ENCODE data around the gene ABCG8.

Gene ABCG8

DNA sequence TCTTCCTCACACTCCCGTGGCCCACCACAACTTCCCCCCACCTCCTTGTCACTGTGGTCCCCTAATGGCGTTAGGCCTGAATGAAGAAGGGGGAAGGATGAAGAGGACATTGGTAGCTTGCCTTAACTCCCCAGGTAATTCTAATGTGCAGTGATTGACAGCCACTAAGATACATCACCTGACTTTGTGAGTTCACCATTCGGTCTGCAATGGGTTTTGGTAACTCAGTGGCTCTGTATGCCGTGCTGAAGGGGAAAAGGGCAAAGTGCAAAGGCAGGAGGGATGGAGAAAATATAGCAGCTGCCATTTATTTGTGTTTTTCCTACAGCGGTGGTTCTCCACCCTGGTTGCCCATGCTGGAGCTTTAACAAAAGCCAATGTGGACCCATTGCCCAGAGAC, 42.2 kb downstream of the ABCG8 start:
- H3K4me3 ChIP-seq (ENCODE audit: low read depth, low read length), result no peak overlapping the region
- TF ChIP-seq, protein P1, sequence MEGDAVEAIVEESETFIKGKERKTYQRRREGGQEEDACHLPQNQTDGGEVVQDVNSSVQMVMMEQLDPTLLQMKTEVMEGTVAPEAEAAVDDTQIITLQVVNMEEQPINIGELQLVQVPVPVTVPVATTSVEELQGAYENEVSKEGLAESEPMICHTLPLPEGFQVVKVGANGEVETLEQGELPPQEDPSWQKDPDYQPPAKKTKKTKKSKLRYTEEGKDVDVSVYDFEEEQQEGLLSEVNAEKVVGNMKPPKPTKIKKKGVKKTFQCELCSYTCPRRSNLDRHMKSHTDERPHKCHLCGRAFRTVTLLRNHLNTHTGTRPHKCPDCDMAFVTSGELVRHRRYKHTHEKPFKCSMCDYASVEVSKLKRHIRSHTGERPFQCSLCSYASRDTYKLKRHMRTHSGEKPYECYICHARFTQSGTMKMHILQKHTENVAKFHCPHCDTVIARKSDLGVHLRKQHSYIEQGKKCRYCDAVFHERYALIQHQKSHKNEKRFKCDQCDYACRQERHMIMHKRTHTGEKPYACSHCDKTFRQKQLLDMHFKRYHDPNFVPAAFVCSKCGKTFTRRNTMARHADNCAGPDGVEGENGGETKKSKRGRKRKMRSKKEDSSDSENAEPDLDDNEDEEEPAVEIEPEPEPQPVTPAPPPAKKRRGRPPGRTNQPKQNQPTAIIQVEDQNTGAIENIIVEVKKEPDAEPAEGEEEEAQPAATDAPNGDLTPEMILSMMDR (IDR thresholded peaks at IDR 0.05; ENCODE audit: borderline replicate concordance, insufficient read depth, low read depth, low read length), result no peak

DNA sequence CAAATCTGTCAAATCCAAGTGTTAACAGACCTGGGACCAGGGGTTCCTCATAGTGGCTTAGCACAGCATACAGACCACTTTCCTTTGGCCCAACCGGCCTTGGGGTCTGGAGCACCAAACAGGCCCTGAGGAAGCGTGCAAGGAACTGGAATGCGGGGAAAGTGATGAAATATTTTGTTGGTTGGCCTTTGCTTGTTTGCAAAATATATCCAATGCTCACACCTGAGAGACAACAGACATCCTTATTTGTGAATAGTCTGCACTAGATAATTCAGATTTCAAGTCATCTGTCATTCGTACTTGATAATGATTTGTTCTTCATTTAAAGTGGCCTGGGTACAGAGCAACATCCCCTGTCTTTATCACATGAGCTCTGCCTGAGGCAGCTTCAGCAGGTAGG, 43.5 kb downstream of the ABCG8 start:
- TF ChIP-seq, protein P1 (IDR thresholded peaks at IDR 0.05; ENCODE audit: borderline replicate concordance, insufficient read depth, low read depth, low read length), result no peak

DNA sequence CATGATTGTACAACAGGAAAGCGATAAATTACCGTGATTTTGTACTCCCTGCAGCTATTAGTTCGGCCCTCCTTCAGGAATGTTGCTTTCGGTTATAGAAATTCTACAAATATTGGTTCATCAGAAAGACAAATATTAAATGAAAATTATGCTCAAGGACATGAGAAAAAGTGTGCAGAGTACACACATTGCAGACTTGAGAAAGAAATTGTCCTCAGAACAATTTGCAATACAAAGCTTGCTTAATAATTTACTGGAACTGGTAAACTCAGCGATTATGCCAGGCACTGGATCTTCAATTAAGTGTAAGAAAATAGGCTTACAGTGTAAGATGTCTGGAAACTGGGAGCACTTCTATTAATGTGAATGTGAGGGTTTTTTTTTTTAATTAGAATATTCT, 45.9 kb downstream of the ABCG8 start:
- TF ChIP-seq, protein P1 (IDR thresholded peaks at IDR 0.05; ENCODE audit: borderline replicate concordance, insufficient read depth, low read depth, low read length), result no peak
- H3K4me3 ChIP-seq (ENCODE audit: low read depth, low read length), result no peak overlapping the region

More for the DNA sequence above, 43.5 kb downstream of the ABCG8 start:
- no peak overlapping the region for H3K4me3 ChIP-seq (ENCODE audit: low read depth, low read length)

DNA sequence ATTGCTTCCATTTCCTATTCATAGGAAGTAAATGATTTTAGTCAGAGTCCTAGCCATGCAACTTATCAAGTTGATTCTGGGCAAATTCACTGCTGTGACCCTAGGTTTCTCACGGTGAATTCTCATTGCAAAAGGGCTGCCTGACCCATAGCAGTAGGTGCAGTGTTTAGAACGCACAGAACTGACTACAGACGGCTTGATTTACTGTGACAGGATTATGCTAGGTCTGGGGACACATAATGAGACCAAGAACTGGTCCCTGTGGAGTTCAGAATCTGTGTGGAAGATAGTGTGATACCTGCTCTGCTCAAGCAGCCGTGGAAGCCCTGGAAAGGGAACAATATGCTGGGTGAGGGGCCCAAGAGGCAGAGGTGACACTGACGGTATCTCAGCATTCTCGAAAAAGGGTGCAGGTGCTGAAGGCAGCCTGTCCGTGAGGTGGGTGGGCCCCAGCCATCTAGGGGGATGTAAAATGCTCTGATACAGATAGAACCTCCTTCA, 46.4 kb downstream of the ABCG8 start:
- no peak overlapping the region for H3K4me3 ChIP-seq (ENCODE audit: low read depth, low read length)
- TF ChIP-seq, protein P1 (IDR thresholded peaks at IDR 0.05; ENCODE audit: borderline replicate concordance, insufficient read depth, low read depth, low read length), result no peak

DNA sequence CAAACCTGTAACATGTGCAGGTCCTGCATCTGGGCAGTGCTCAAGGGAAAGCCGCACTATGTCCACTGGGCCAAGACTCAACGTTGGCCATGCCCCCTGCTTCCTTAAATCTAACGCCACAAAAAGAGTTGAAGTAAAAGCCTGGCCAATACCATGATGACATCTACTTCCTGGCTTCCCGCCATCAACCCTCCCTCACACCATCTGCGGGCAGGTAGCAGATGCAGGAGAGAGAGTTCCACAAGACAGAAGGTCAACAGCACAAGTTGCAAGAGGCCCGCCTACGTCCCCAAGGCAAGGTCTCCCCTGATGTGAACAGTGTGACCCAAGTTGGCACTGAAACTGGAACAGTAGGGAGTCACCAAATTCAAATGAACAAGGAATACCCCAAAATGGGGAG, 48.4 kb downstream of the ABCG8 start:
- TF ChIP-seq, protein P1 (IDR thresholded peaks at IDR 0.05; ENCODE audit: borderline replicate concordance, insufficient read depth, low read depth, low read length), result no peak
- H3K4me3 ChIP-seq (ENCODE audit: low read depth, low read length), result no peak overlapping the region

DNA sequence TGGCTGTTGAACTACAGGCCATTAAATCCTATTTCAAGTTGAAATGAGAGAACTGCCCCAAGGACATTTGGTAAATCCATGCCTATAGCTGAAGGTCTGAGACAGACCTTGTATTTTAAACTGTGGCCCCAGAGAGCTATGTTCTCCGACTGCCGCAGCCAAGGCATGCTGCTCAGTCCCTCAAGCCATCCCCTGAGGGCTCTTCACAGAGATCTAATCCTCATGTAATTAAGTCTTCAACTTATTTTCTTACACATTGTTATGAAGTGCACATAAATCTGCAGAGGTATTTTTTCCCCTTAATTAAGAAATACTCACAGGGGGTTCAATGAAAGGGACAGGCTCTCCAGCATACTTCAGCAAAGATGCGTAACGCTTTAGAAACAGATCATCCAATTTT, 50.6 kb downstream of the ABCG8 start:
- H3K4me3 ChIP-seq (ENCODE audit: low read depth, low read length), result no peak overlapping the region
- TF ChIP-seq, protein P1 (IDR thresholded peaks at IDR 0.05; ENCODE audit: borderline replicate concordance, insufficient read depth, low read depth, low read length), result no peak

DNA sequence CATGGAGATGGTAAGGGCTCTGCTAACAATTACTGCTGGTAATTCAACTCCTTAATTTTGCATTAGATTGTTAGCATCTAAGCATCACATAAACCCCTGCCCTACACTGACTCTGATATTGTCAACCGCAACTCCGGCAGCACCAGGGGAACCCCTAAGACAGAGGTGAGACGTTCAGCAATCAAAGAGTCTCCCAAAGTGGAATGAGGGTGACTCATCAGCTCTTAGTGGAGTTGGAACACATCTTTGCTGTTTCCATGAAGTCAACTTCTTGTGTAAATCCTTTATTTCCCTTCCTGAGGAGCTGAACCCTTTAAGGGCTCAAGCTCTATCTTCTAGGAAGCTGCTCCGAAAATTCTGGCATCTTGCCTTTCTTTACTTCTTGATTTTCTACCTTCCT, 52.1 kb downstream of the ABCG8 start:
- no peak overlapping the region for H3K4me3 ChIP-seq (ENCODE audit: low read depth, low read length)
- TF ChIP-seq, protein P1 (IDR thresholded peaks at IDR 0.05; ENCODE audit: borderline replicate concordance, insufficient read depth, low read depth, low read length), result no peak

All from GM12875 (cell line).